ENCODE data around the gene SATB2.

Gene SATB2

GRCh38 chr2:199457147-199458008 is at the start of gene SATB2:
TSS of gene SATB2 (minus strand) at chr2:199457939. CDS start at chr2:199456037, 1,902 bp downstream.
- DNase-seq, result peak; percentile 27

DNA sequence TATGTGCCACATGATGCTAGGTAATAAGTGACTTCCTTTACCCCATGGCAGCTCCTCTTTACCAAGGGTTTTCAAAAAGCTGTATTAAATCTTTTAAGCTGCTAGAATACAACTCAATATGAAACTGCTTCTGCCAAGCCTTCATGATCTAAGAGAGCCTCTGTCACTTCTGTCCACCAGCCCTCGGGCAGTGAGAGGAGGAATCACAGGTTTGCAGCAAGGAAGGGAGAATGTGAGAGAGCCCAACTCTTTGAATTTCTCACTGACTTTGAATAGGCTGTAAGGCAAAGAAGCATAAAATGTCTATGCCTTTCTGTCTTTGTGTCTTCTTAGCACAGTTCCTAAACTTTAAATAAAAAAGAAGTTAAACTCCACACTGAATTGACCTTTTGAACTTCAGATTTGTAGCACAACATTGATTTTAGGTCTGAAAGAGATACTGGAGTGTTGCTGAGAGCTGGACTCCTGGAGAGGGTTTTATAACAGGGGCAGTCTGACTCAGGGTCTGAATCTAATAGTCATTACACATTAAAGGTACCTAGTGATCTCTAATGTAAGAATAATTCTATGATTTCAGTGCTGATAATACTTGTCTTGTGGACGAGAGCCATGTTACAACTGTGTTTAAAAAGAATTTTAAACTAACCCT is 48.1 kb upstream of the SATB2 start:
- DNase-seq, result no peak

GRCh38 chr2:199503148-199503547 is 45.4 kb upstream of the SATB2 start:
- no peak for DNase-seq

DNA sequence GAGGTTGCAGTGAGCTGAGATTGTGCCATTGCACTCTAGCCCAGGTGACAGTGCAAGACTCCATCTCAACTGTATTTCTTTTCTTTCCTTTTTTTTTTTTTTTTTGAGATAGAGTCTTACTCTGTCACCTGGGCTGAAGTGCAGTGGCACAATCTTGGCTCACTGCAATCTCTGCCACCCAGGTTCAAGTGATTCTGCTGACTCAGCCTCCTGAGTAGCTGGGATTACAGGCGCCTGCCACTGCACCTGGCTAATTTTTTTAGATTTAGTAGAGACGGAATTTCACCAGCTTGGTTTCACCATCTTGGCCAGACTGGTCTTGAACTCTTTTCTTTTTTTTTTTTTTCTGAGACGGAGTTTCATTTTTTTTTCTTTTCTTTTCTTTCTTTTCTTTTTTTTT is 41.3 kb upstream of the SATB2 start:
- no peak for DNase-seq

GRCh38 chr2:199495147-199495546 is 37.4 kb upstream of the SATB2 start:
- DNase-seq, result no peak

- DNase-seq, result no peak
Measured at GRCh38 chr2:199490049-199490448, 32.3 kb upstream of the SATB2 start.

DNA sequence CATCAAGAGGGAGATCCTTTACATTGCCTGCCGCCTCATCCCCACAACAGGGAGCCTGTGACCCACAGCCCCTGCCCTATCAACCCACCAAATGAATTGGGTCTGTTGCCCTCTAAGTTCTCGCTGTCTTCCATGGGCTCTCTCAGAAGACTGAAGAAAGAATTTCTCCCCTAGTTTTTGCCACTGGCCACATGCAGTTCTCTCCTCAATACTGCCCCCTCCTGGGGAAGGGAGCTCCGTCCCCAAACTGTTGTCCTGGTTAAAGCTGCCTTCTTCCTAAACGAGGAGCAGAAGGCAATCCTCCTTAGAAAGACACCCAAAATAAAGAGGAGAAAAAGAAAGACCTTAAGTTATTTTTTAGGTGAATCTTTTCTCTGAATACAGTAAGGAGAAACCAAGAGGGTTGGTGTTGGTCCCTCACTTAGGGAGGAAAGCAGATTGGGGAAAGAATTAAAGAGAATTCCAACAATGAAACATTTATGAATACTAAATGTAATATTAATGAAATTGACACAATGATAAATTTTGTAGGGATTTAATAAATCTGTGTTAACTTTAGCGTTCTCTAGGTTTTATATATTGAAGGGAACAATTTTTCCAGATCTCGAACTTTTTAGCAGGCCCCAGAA is 31.1 kb upstream of the SATB2 start:
- DNase-seq, result peak; percentile 54

DNA sequence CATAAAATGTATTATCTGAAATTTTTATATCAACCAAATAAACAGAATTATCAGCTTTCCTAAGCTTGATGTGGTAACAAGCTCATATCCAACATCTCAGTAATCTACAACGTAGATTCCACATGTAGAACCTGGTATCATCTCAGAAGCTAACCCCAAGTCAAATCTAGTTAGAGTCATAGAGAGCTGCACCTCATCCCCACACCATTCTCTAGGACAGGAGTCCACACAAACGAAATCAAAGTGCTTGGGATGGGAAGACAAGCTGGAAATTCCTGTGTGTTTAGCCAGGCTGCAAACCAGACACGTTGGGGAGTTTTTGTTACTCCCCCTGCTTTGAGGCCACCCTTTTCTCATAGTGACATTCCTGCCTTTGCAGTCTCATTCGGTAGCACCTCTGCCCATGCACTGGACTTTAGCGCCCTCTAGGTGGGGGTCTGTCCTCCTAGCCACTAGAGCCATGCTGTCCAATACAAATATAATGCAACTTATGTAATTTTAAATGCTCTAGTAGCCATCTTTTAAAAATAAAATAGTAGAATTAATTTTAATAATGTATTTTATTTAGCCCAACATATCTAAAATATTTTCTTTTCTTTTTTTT is 28.1 kb upstream of the SATB2 start:
- peak; percentile 44 for DNase-seq

DNA sequence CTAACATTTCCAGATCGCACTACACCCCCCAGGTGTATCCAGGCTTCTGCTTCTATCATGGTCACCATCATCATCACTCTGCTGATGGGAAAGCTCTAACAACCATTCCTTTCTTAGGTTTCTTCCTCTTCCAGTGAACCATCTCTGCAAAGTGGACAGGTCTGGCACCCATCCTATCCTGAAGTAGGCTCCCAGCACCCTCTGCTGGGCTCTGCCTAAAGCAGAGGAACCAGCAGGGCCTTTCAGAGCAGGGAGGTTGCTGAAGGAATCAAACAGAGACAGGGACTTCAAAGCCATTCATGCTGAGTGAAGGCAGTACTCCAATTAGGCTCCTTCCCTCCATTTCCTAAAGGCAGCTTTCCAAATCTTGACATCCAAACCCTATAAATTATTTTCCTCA is 27.2 kb upstream of the SATB2 start:
- peak; percentile 15 for DNase-seq

DNA sequence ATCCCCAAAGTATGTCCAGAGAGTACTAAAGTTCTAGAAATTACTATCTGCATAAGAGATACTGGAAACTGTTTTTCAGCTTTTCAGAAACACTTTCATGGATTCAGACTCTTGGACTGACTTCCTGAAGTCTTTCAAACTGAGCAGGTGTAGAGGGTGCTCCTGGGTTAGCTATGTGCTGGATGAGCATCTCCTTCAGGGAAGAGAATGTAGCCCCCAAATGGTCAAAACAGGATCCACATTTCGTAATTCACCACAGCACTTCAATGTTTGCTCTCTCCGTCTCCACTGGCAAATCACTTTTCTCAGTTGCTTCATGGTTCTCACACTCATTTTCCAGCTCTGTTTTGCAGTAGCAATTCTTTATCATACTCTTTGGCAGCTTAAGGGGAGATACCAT is 23.2 kb upstream of the SATB2 start:
- DNase-seq, result no peak

DNA sequence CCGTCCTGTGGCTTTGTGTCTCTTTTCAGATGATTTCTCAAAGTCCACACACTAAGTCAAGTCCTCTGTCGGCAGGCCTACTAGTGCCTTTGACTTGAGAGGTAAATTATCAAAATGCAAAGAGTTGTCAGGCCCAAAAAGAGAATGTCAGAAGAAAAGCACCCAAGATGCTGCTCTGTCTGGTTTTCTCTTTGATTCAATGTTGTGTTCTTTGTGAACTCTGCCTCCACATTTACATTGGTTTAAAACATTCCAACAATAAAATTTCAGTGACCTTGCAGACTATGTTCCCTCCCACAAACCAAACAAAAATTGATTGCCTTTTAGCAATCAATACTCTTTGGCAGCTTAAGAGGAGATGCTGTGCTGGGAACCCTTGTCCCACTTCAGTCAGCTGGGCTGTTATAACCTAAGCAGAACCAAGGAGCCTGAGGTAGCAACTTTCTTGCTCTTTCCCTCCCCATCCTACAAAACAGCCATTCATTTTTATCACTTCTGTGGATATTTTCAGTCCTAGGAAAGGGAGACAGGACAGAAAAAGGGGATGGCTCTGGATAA is 19.6 kb upstream of the SATB2 start:
- no peak for DNase-seq

DNA sequence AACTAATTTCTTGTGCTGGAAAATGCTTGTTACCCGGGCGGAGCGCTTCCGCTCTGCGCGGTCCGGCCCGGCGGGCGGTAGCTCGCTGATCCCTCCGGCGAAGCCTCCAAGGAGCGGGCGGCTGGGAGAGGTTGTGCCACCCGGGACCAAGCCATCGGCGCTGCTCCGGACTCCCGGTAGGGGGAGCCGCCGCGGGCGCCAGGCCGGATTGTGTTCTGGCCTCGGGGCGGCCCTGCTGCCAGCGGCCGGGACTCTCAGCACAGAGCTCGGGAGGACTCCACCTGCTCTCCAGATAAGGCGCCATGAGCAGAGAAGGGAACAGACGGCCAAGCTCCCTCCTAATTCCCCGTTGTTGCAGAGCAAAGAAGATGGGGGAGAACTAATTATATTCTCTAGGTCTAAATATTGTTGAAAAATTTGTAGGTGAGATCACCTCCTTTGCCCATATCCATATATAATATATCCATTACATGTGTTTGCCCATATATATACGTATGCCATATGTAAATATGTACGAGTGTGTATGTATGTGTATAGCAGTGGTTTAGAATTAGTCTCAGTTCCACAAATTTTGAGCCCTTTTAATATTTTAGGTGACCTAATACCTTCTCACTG is 13.8 kb upstream of the SATB2 start:
- peak; percentile 61 for DNase-seq

- no peak for DNase-seq
Measured at GRCh38 chr2:199470672-199471442, 13.1 kb upstream of the SATB2 start.

DNA sequence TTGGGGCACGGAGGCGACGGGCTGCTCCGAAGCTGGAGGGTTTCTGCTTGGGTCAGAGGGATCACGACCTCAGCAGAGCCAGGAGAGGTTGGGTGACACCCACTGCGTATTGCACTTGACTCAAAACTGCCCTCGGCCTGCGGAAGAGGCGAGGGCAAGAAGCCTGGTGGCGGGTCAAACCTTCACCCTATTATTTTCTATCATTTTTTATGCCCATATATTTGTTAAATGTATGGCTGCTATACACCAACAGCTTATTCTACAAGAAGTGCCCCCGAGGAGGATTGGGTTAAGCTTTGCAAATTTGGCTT is 12.6 kb upstream of the SATB2 start:
- DNase-seq, result no peak

- no peak for DNase-seq
Measured at GRCh38 chr2:199469514-199470360, 12.0 kb upstream of the SATB2 start.

DNA sequence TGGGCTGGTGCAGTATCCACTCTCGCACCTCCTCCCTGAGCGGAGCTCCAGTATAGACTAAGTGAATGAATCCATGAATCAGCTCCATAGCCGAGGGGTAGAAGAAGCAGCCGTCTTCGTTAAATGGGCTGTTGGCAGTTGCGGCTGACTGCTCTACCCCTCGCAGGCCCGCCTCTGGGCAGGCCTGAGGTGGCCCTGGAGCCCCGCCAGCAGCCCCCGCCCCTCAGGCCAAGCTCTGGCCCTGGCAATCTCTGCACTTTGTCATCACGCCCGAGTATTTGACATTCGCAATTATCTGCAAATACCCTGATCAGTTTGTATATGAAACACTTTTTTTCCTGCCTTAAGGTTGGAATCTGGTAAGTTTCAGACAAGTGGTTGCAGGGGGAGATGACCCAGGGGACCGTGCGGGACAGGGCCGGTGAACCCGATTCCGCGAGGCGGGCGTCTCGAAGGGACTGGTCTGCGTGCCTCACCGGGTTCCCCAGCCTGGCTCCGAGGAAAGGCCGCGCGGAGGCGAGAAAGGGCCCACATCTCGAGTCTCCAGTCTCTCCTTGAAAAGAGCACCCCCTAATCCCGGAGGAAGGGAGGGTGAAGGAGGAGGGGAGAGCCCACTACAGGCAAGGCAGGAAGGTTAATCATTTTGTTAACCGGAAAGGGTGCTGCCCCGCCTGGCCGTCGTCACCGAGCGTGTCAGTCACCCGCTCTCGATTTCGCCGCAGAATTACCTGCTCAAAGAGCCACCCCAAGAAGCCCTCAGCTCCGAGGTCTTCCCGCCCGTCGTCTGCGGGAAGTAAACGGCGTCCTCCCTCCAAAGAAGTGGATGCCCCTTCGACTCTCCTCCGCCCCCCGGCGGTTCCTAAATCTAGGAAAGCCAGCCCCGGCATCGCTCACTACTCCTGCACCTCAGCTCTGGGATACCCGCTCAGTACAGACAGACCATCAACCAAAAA is 11.1 kb upstream of the SATB2 start:
- DNase-seq, result no peak

GRCh38 chr2:199467066-199467822 is 9.5 kb upstream of the SATB2 start:
- DNase-seq, result no peak

- no peak for DNase-seq
Measured at GRCh38 chr2:199466692-199467065, 8.9 kb upstream of the SATB2 start.

Data from NCI-H1694 treated with DMSO at 0.1 percent for 48 hours (cell line).